Glutamatergic neuron (in vitro differentiated cells): Measurements from ENCODE around the gene FDXR. TPM values are rescaled to one million over a fixed set of nuclear protein-coding genes. Genes with fewer than 3 reads are reported as not detected.

ENCODE experiments used
- DNase-seq: peaks from one replicate; pipeline ENCODE4 v3.0.0; 2022
- H3K27ac Mint-ChIP-seq: one replicate; pipeline ENCODE4 v1.8.0; 2020; ENCODE audit warnings: mild to moderate bottlenecking, mixed read lengths, inconsistent platforms; ENCODE audit not compliant: unreplicated experiment
- H3K27me3 Mint-ChIP-seq: one replicate; pipeline ENCODE4 v1.8.0; 2020; ENCODE audit warnings: mild to moderate bottlenecking, moderate library complexity, mixed read lengths, inconsistent platforms; ENCODE audit not compliant: unreplicated experiment
- H3K36me3 Mint-ChIP-seq: one replicate; pipeline ENCODE4 v1.8.0; 2020; ENCODE audit warnings: mild to moderate bottlenecking, mixed read lengths, inconsistent platforms; ENCODE audit not compliant: unreplicated experiment
- H3K4me1 Mint-ChIP-seq: one replicate; pipeline ENCODE4 v1.8.0; 2020; ENCODE audit warnings: mild to moderate bottlenecking, low read depth, mixed read lengths, inconsistent platforms; ENCODE audit not compliant: unreplicated experiment
- H3K4me3 Mint-ChIP-seq: one replicate; pipeline ENCODE4 v1.8.0; 2020; ENCODE audit warnings: mild to moderate bottlenecking, mixed read lengths, inconsistent platforms; ENCODE audit not compliant: unreplicated experiment
- H3K9me3 Mint-ChIP-seq: one replicate; pipeline ENCODE4 v1.8.0; 2020; ENCODE audit warnings: mild to moderate bottlenecking, moderate library complexity, mixed read lengths, inconsistent platforms; ENCODE audit not compliant: unreplicated experiment
- CTCF ChIP-seq: fragments of 200-600 bp; sonication (generic); IDR thresholded peaks from one replicate; pipeline ENCODE4 v1.5.0; 2021; ENCODE audit not compliant: partially characterized antibody, unreplicated experiment
- total RNA-seq: library from RNA; stranded (reverse); fragmentation: NEBNext Ultra II Directional; extraction: Animal tissue kit (Norgen Biotek cat#: 25700); gene quantifications from one replicate; pipeline ENCODE4 v1.2.1, GENCODE V29; 2021; ENCODE audit not compliant: unreplicated experiment

FDXR gene
- total RNA-seq, 1 donor from 2014 or later, result 12.1 TPM

- Mint-ChIP-seq H3K4me1 (peaks cover 2% of the 10 kb centered on the region), H3K4me3 (peak overlapping the region; percentile 67), H3K27ac (no peak overlapping the region), H3K9me3 (peaks cover 11% of the 10 kb centered on the region), H3K36me3 (peaks cover 6% of the 10 kb centered on the region), H3K27me3 (peaks cover 28% of the 10 kb centered on the region)
- no peak for DNase-seq
- no peak for TF ChIP-seq CTCF
These were observed 19.8 kb downstream of the FDXR start for GRCh38 chr17:74853048-74853397.

GRCh38 chr17:74852237-74853047 lies 20.4 kb downstream of the FDXR start:
- peak; percentile 52 for DNase-seq
- H3K36me3 Mint-ChIP-seq, result peaks cover 6% of the 10 kb centered on the region
- peaks cover 23% of the 10 kb centered on the region for H3K27me3 Mint-ChIP-seq
- H3K9me3 Mint-ChIP-seq, result peaks cover 11% of the 10 kb centered on the region
- peaks cover 2% of the 10 kb centered on the region for H3K4me1 Mint-ChIP-seq
- no peak overlapping the region for H3K27ac Mint-ChIP-seq
- TF ChIP-seq CTCF, result no peak
- peak overlapping the region; percentile 67 for H3K4me3 Mint-ChIP-seq

GRCh38 chr17:74851612-74852236 lies 21.1 kb downstream of the FDXR start:
- H3K36me3 Mint-ChIP-seq, result peaks cover 6% of the 10 kb centered on the region
- peaks cover 22% of the 10 kb centered on the region for H3K27me3 Mint-ChIP-seq

GRCh38 chr17:74850914-74851313 lies 21.9 kb downstream of the FDXR start:
- DNase-seq, result no peak
- Mint-ChIP-seq H3K4me1 (peaks cover 2% of the 10 kb centered on the region), H3K36me3 (peaks cover 6% of the 10 kb centered on the region), H3K4me3 (peak overlapping the region; percentile 18), H3K27me3 (peaks cover 24% of the 10 kb centered on the region), H3K9me3 (peaks cover 9% of the 10 kb centered on the region), H3K27ac (no peak overlapping the region)
- no peak for TF ChIP-seq CTCF

More at GRCh38 chr17:74851612-74852236, 21.1 kb downstream of the FDXR start:
- H3K9me3 Mint-ChIP-seq, result peaks cover 9% of the 10 kb centered on the region
- H3K4me1 Mint-ChIP-seq, result peaks cover 2% of the 10 kb centered on the region
- no peak for TF ChIP-seq CTCF
- no peak overlapping the region for H3K27ac Mint-ChIP-seq
- DNase-seq, result no peak
- H3K4me3 Mint-ChIP-seq, result no peak overlapping the region

- Mint-ChIP-seq H3K4me1 (peaks cover 2% of the 10 kb centered on the region), H3K9me3 (peaks cover 9% of the 10 kb centered on the region), H3K4me3 (no peak overlapping the region), H3K27ac (no peak overlapping the region), H3K36me3 (peaks cover 6% of the 10 kb centered on the region), H3K27me3 (peaks cover 20% of the 10 kb centered on the region)
- no peak for TF ChIP-seq CTCF
- DNase-seq, result no peak
These were observed 22.5 kb downstream of the FDXR start for GRCh38 chr17:74850310-74850709.
